K562 (cell line): ENCODE measurements around the gene NFATC2. TPM values are rescaled to one million over a fixed set of nuclear protein-coding genes. Genes with fewer than 3 reads are reported as not detected.
A peak's percentile ranks its signal among the peaks of the same experiment; 100 is the strongest.

Experiments used
- ATAC-seq: fragments of 200-7000 bp; cut with Tn5 transposase; 3 replicates; pipeline ENCODE4 v1.9.1; 2020; ENCODE audit warnings: moderate library complexity
- BruUV-seq: library from RNA; stranded (reverse); fragments of 400-500 nt; replicated peaks from 2 replicates; lab custom pipeline; 2021; lab: Mats Ljungman, UMichigan
- CTCF ChIA-PET: fragments of 300-600 bp; formaldehyde crosslinking; extraction: SDS; loops from one replicate; lab custom pipeline; 2021; ENCODE audit warnings: low intra/inter-chr PET ratio; lab: Yijun Ruan, JAX
- POLR2A ChIA-PET: fragments of 300-600, 350-650 bp; sonication (Branson Sonifier 250); formaldehyde crosslinking; extraction: SDS; loops from one replicate; lab custom pipeline; 2021; ENCODE audit warnings: antibody characterized with exemption, inconsistent platforms; lab: Yijun Ruan, JAX
- DNase-seq, 4 experiments: peaks; one replicate each; pipeline versions ENCODE4 v3.0.0 to v3.0.0-alpha.2; 2011 to 2018; ENCODE audit warnings: low spot score in 3 of 4, mixed read lengths in 3 of 4; ENCODE audit errors: extremely low read depth in 1 of 4
- FAIRE-seq: peaks from 2 replicates; lab custom pipeline; 2011; peaks lifted over from hg19 to GRCh38; lab: Jason Lieb, UNC
- H2AFZ ChIP-seq: 2 replicates; pipeline ENCODE4 v1.6.0; 2011; ENCODE audit warnings: low read depth, low read length, control low read depth, inconsistent platforms
- H3K27ac ChIP-seq: fragments of 200-600 bp; 3 replicates; pipeline ENCODE4 v1.8.0; 2011; ENCODE audit warnings: low read depth, mild to moderate bottlenecking, control low read depth, inconsistent platforms, low read length, moderate library complexity, mixed read lengths; ENCODE audit errors: extremely low read depth
- H3K27me3 ChIP-seq, 2 experiments: fragments of 300-600 bp in 1 of 2; 2 replicates in 1 of 2; 3 replicates in 1 of 2; pipeline versions ENCODE4 v1.6.0 to v1.8.0; 2011; ENCODE audit warnings: inconsistent platforms in 2 of 2, low read length in 2 of 2, mild to moderate bottlenecking in 1 of 2, mixed read lengths in 1 of 2, moderate library complexity in 1 of 2; ENCODE audit not compliant: control insufficient read depth in 2 of 2, insufficient read depth in 2 of 2
- H3K36me3 ChIP-seq: fragments of 300-600 bp; 3 replicates; pipeline ENCODE4 v1.8.0; 2011; ENCODE audit warnings: mild to moderate bottlenecking, low read length, inconsistent platforms; ENCODE audit not compliant: control insufficient read depth, insufficient read depth
- H3K4me1 ChIP-seq, 2 experiments: fragments of 200-600 bp in 1 of 2; replicated peaks in 1 of 2; 2 replicates in 1 of 2; 3 replicates in 1 of 2; pipeline versions ENCODE4 v1.5.1 to v1.8.0; 2011; ENCODE audit warnings: inconsistent platforms in 2 of 2, low read length in 2 of 2, mild to moderate bottlenecking in 1 of 2, mixed read lengths in 1 of 2, moderate library complexity in 1 of 2; ENCODE audit not compliant: control insufficient read depth in 2 of 2, insufficient read depth in 2 of 2
- H3K4me2 ChIP-seq: 2 replicates; pipeline ENCODE4 v1.6.1; 2011; ENCODE audit warnings: low read length, control low read depth, inconsistent platforms, mixed read lengths; ENCODE audit not compliant: insufficient read depth
- H3K4me3 ChIP-seq: fragments of 200-600 bp; sonication (generic), shearing (Covaris generic); 2 replicates; pipeline ENCODE4 v1.5.1; 2016; ENCODE audit warnings: control low read depth, inconsistent platforms
- H3K79me2 ChIP-seq: fragments of 200-600 bp; 3 replicates; pipeline ENCODE4 v1.8.0; 2011; ENCODE audit warnings: low read length, inconsistent platforms; ENCODE audit not compliant: control insufficient read depth, insufficient read depth
- H3K9ac ChIP-seq, 2 experiments: 2 replicates each; pipeline versions ENCODE4 v1.6.0 to v1.6.1; 2011; ENCODE audit warnings: low read depth in 2 of 2, low read length in 2 of 2, control low read depth in 1 of 2, inconsistent platforms in 1 of 2, mild to moderate bottlenecking in 1 of 2, mixed read lengths in 1 of 2; ENCODE audit not compliant: insufficient read depth in 1 of 2
- H3K9me1 ChIP-seq: one replicate; pipeline ENCODE4 v1.6.0; 2011; ENCODE audit warnings: inconsistent platforms, mild to moderate bottlenecking, low read length, moderate library complexity; ENCODE audit not compliant: control insufficient read depth, insufficient read depth
- H3K9me3 ChIP-seq: replicated peaks from 2 replicates; pipeline ENCODE4 v1.5.1; 2011; ENCODE audit warnings: low read depth, low read length, inconsistent platforms; ENCODE audit not compliant: control insufficient read depth, insufficient read depth
- H4K20me1 ChIP-seq: replicated peaks from 2 replicates; pipeline ENCODE4 v1.6.1; 2011; ENCODE audit warnings: low read length, inconsistent platforms, mixed read lengths; ENCODE audit not compliant: control insufficient read depth, insufficient read depth
- FOXK2 ChIP-seq, 2 experiments: fragments of 450-650 bp; IDR thresholded peaks in 1 of 2; conservative IDR thresholded peaks in 1 of 2; 2 replicates each; pipeline ENCODE4 v1.6.1; 2016; ENCODE audit warnings: low read depth in 2 of 2, mild to moderate bottlenecking in 1 of 2
- MAFG ChIP-seq: fragments of 450-650 bp; conservative IDR thresholded peaks from 2 replicates; pipeline ENCODE4 v1.6.1; 2016; ENCODE audit warnings: missing genetic modification characterization, missing compliant biosample characterization
- MTA2 ChIP-seq: fragments of 450-650 bp; IDR thresholded peaks from 2 replicates; pipeline ENCODE4 v1.6.1; 2016; ENCODE audit warnings: low read depth
- WGBS: fragments of 100-300 bp; shearing (Covaris generic); methylation state at CpG from one replicate; pipeline ENCODE4 v1.1.6; 2016; ENCODE audit warnings: low coverage, mixed read lengths; ENCODE audit not compliant: insufficient coverage; ENCODE audit errors: missing lambda C conversion rate; 5-methylcytosine and 5-hydroxymethylcytosine counted together
- in situ Hi-C: fragments of 300-500 bp; cut with MboI; formaldehyde crosslinking; loops from 4 replicates; pipeline ENCODE4 v1.15.0; 2018; ENCODE audit warnings: inconsistent platforms, mixed read lengths
- intact Hi-C: fragments of 100-400 bp; cut with micrococcal nuclease; formaldehyde crosslinking; loops from 2 replicates; pipeline ENCODE4 v1.14.2; 2022
- polyA plus RNA-seq, 8 experiments: library from polyadenylated mRNA; depleted of rRNA in 4 of 8; stranded (reverse) in 5 of 8; unstranded in 3 of 8; fragments of >200 nt; fragmentation: Nextera tagmentation in 2 of 8; fragmentation: Illumina TruSeq in 1 of 8; extraction: Ambion mirVana in 2 of 8; extraction: Trizol in 1 of 8; gene quantifications; 2 replicates each; pipeline versions ENCODE4 v1.2.1 to v1.2.3, GENCODE V29; 2011 to 2014; ENCODE audit warnings: inconsistent platforms in 1 of 8, missing spikeins in 1 of 8
- total RNA-seq, 7 experiments: library from RNA; depleted of rRNA in 6 of 7; stranded (reverse); fragments of >200 nt in 6 of 7; fragmentation: Illumina TruSeq in 2 of 7; extraction: Trizol in 2 of 7; gene quantifications; 2 replicates each; pipeline versions ENCODE4 v1.2.1 to v1.2.3, GENCODE V29; 2011 to 2021; ENCODE audit warnings: low replicate concordance in 1 of 7
- TF ChIP-seq, protein P1 (sequence below): sonication (generic); formaldehyde crosslinking; IDR thresholded peaks from 2 replicates; pipeline ENCODE4 v1.8.0; 2023; ENCODE audit warnings: mild to moderate bottlenecking, missing genetic modification reagents
- TF ChIP-seq, protein P2 (sequence below): sonication (generic); formaldehyde crosslinking; IDR thresholded peaks from 2 replicates; pipeline ENCODE4 v1.8.0; 2022; ENCODE audit warnings: mild to moderate bottlenecking, missing genetic modification reagents
- TF ChIP-seq, protein P3 (sequence below), 3 experiments: IDR thresholded peaks in 2 of 3; conservative IDR thresholded peaks in 1 of 3; 2 replicates each; pipeline ENCODE4 v1.5.1; 2011 to 2012; ENCODE audit warnings: low read length in 3 of 3, mild to moderate bottlenecking in 3 of 3, control low read depth in 2 of 3, improper control_type of control experiment in 1 of 3, inconsistent platforms in 1 of 3, low read depth in 1 of 3, mixed read lengths in 1 of 3, moderate library complexity in 1 of 3; ENCODE audit not compliant: insufficient read depth in 2 of 3
- TF ChIP-seq, protein P4 (sequence below): fragments of 450-650 bp; IDR thresholded peaks from 2 replicates; pipeline ENCODE4 v1.6.1; 2017; ENCODE audit warnings: antibody characterized with exemption, mild to moderate bottlenecking

The NFATC2 gene
- total and polyA plus RNA-seq, 9 of the 15 experiments (the other 6 are each of a cell fraction or from before 2014, with no cell fraction given): 1.9 to 11.2 (median 3.0) TPM

DNA sequence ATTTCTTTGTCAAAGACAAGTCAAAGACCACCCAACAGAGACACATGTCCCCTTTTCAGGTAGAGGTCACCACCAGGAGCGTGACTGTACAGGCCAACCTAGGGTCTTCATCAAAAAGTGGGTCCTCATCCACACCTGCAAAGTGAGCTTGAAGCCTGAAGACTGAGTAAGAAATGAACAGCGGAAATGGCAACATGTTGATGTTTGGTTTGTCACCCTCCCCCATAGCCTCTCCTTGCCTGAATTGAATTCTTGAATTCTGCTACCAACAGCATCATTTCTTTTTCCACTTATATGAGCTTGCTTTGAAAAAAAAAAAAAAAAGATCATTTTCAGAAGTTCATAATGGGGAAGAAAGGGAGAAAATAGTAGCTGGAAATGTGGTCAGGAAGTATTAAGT is 104.4 kb downstream of the NFATC2 start (continued):
- TF ChIP-seq, protein P1, sequence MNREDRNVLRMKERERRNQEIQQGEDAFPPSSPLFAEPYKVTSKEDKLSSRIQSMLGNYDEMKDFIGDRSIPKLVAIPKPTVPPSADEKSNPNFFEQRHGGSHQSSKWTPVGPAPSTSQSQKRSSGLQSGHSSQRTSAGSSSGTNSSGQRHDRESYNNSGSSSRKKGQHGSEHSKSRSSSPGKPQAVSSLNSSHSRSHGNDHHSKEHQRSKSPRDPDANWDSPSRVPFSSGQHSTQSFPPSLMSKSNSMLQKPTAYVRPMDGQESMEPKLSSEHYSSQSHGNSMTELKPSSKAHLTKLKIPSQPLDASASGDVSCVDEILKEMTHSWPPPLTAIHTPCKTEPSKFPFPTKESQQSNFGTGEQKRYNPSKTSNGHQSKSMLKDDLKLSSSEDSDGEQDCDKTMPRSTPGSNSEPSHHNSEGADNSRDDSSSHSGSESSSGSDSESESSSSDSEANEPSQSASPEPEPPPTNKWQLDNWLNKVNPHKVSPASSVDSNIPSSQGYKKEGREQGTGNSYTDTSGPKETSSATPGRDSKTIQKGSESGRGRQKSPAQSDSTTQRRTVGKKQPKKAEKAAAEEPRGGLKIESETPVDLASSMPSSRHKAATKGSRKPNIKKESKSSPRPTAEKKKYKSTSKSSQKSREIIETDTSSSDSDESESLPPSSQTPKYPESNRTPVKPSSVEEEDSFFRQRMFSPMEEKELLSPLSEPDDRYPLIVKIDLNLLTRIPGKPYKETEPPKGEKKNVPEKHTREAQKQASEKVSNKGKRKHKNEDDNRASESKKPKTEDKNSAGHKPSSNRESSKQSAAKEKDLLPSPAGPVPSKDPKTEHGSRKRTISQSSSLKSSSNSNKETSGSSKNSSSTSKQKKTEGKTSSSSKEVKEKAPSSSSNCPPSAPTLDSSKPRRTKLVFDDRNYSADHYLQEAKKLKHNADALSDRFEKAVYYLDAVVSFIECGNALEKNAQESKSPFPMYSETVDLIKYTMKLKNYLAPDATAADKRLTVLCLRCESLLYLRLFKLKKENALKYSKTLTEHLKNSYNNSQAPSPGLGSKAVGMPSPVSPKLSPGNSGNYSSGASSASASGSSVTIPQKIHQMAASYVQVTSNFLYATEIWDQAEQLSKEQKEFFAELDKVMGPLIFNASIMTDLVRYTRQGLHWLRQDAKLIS (CRISPR knock-in tag): no peak
- TF ChIP-seq, protein P2, sequence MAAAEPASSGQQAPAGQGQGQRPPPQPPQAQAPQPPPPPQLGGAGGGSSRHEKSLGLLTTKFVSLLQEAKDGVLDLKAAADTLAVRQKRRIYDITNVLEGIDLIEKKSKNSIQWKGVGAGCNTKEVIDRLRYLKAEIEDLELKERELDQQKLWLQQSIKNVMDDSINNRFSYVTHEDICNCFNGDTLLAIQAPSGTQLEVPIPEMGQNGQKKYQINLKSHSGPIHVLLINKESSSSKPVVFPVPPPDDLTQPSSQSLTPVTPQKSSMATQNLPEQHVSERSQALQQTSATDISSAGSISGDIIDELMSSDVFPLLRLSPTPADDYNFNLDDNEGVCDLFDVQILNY: no peak
- TF ChIP-seq MTA2: no peak

DNA sequence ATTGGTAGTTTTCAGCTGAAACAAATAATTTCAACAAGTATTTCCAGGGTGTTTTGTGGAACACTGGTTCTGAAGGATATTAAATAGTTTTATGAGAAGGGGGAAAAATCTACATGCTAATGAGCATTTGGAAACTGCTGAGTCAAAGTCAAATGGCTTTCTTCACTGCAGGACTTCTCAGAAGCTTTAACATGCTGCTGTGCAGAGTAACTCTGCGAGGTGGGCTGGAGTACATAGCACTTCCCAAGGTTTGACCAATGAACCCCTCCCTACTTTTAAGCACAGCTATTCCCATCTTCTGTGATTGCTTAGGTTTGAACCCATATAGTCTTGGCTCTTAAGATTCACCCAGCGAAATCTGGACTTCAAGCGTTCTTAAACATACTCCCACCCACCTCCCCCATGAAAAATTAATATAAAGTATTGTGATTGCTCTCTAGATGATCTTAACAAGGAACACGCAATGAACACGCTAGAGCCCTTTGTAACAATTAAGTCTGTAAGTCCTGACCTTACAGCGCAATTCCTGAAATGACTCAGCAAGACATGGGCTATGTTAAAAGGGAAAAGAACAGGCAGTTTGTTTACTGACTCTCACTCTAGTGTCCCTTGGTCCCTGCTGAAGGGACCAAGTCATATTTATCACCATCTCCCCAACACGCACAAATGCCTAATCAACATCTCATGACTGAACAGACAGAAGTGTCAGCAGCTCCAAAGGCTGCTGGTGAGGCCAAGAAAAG is 105.2 kb downstream of the NFATC2 start:
- Histone ChIP-seq H3K4me2 (peak overlapping the region; percentile 27; the same call in 1 of the 2 replicates), H3K27ac (peak overlapping the region; percentile 51; the same call in 2 of the 3 replicates), H3K9me1 (peaks cover 3% of the 10 kb centered on the region), H2AFZ (no peak overlapping the region), H3K4me1 (peaks cover 8 to 23% of the 10 kb centered on the region in 2 experiments), H3K27me3 (no peaks in the 10 kb centered on the region), H4K20me1 (no peaks in the 10 kb centered on the region), H3K36me3 (peaks cover 44% of the 10 kb centered on the region), H3K79me2 (no peaks in the 10 kb centered on the region), H3K9me3 (no peaks in the 10 kb centered on the region), H3K9ac (peak overlapping the region in 1 of 2 experiments; percentile 48; a peak in 1 of 4 replicates), H3K4me3 (no peak overlapping the region)
- CTCF ChIA-PET: no interaction called here
- peak; percentile 80 for FAIRE-seq
- WGBS: 40% methylated on average over 7 of the region's 7 CpGs
- POLR2A ChIA-PET: interaction anchor here (1.1 kb wide), 1 partner anchor 9 kb away, joined by 4 read pairs; no protein-coding TSS in a partner anchor
- BruUV-seq: no TSS peak
- in situ Hi-C loops (no loop called here), intact Hi-C loops (no loop called here)
- peak; percentile 51 for ATAC-seq
- DNase-seq: peak in 2 of 4 experiments; percentile 30 to 43
- peak in 1 of 2 experiments; percentile 41; a peak in 2 of 4 replicates for TF ChIP-seq FOXK2 (conservative IDR thresholded peaks at IDR 0.05 in 1 of 2, IDR thresholded peaks at IDR 0.05 in 1 of 2; ENCODE audit: low read depth in 2 of 2)
- TF ChIP-seq, protein P3, sequence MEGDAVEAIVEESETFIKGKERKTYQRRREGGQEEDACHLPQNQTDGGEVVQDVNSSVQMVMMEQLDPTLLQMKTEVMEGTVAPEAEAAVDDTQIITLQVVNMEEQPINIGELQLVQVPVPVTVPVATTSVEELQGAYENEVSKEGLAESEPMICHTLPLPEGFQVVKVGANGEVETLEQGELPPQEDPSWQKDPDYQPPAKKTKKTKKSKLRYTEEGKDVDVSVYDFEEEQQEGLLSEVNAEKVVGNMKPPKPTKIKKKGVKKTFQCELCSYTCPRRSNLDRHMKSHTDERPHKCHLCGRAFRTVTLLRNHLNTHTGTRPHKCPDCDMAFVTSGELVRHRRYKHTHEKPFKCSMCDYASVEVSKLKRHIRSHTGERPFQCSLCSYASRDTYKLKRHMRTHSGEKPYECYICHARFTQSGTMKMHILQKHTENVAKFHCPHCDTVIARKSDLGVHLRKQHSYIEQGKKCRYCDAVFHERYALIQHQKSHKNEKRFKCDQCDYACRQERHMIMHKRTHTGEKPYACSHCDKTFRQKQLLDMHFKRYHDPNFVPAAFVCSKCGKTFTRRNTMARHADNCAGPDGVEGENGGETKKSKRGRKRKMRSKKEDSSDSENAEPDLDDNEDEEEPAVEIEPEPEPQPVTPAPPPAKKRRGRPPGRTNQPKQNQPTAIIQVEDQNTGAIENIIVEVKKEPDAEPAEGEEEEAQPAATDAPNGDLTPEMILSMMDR (IDR thresholded peaks at IDR 0.05 in 2 of 3, conservative IDR thresholded peaks at IDR 0.05 in 1 of 3; ENCODE audit: insufficient read depth in 2 of 3, low read depth in 1 of 3, low read length in 3 of 3): no peak
- peak; percentile 85 for TF ChIP-seq MAFG (tag)
- TF ChIP-seq, protein P4, sequence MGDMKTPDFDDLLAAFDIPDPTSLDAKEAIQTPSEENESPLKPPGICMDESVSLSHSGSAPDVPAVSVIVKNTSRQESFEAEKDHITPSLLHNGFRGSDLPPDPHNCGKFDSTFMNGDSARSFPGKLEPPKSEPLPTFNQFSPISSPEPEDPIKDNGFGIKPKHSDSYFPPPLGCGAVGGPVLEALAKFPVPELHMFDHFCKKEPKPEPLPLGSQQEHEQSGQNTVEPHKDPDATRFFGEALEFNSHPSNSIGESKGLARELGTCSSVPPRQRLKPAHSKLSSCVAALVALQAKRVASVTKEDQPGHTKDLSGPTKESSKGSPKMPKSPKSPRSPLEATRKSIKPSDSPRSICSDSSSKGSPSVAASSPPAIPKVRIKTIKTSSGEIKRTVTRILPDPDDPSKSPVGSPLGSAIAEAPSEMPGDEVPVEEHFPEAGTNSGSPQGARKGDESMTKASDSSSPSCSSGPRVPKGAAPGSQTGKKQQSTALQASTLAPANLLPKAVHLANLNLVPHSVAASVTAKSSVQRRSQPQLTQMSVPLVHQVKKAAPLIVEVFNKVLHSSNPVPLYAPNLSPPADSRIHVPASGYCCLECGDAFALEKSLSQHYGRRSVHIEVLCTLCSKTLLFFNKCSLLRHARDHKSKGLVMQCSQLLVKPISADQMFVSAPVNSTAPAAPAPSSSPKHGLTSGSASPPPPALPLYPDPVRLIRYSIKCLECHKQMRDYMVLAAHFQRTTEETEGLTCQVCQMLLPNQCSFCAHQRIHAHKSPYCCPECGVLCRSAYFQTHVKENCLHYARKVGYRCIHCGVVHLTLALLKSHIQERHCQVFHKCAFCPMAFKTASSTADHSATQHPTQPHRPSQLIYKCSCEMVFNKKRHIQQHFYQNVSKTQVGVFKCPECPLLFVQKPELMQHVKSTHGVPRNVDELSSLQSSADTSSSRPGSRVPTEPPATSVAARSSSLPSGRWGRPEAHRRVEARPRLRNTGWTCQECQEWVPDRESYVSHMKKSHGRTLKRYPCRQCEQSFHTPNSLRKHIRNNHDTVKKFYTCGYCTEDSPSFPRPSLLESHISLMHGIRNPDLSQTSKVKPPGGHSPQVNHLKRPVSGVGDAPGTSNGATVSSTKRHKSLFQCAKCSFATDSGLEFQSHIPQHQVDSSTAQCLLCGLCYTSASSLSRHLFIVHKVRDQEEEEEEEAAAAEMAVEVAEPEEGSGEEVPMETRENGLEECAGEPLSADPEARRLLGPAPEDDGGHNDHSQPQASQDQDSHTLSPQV: 0 out of 2 replicates have a peak, but pooled peaks have one; percentile 62
